ENCODE measurements around the gene CD52. TPM values are rescaled to one million over a fixed set of nuclear protein-coding genes. Genes with fewer than 3 reads are reported as not detected.

The CD52 gene
- total RNA-seq, 1 donor from 2014 or later = 449 TPM

DNA sequence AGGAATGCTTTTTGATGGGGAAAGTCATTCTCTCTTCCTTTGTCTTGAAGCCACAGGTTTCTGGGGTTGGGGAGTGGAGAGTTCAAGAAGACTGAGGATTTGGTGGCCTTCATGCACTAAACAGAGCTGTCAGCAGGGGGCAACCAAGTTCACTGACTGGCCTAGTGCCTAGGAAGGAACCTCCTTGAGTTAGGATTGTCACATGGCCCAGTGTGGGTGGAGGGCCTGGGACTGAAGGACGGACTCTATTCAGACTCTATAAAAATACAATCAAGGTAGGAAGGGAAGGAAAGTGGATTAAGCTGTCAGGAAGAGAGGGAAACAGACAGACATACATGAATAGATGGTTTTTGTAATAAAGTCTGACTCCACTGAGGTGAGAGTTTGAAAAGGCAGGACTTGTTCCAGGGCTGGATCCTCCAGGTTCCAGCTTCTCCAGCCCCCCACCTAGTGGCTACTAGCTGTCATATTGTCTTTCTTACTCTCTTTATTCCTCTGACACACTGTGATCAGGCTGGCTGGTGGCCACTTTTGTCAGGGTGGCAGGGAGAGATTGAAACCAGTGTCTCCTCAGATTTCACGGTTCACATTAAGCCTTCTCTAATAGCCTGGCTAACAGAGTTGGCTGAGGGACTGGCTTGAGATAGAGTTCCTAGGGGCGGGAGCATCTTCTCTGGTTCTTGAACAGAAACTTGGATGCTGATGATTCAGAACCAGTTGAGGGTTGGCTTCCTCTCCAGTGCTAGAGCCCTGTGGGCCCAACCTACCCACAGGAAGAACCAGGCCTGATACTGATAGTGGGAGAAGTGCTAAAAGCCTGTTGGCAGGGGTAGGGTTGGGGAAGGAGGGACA, 42.0 kb upstream of the CD52 start:
- H3K36me3 Mint-ChIP-seq (ENCODE audit: low read depth) = peaks cover 34% of the 10 kb centered on the region
- DNase-seq (peak; percentile 61), ATAC-seq (ENCODE audit: low read depth) (peak; percentile 47)
- intact Hi-C loops (cut with micrococcal nuclease) = loop anchor here (1.0 to 5.0 kb wide), 8 partner anchors 8 to 156 kb away; partner anchors contain the start of genes CEP85 and DHDDS
- H3K27ac Mint-ChIP-seq = peak overlapping the region; percentile 84
- H3K27me3 Mint-ChIP-seq = no peaks in the 10 kb centered on the region
- POLR2A ChIA-PET = interaction anchor here (1.1 to 21.5 kb wide), 5 partner anchors 12 to 197 kb away, joined by 3 to 1638 read pairs (median 6); partner anchors contain the start of genes CD52 and CEP85
- peak overlapping the region; percentile 52 for H3K4me3 Mint-ChIP-seq
- H3K4me1 Mint-ChIP-seq = peaks cover 50% of the 10 kb centered on the region
- no peaks in the 10 kb centered on the region for H3K9me3 Mint-ChIP-seq
- TF ChIP-seq, protein P1, sequence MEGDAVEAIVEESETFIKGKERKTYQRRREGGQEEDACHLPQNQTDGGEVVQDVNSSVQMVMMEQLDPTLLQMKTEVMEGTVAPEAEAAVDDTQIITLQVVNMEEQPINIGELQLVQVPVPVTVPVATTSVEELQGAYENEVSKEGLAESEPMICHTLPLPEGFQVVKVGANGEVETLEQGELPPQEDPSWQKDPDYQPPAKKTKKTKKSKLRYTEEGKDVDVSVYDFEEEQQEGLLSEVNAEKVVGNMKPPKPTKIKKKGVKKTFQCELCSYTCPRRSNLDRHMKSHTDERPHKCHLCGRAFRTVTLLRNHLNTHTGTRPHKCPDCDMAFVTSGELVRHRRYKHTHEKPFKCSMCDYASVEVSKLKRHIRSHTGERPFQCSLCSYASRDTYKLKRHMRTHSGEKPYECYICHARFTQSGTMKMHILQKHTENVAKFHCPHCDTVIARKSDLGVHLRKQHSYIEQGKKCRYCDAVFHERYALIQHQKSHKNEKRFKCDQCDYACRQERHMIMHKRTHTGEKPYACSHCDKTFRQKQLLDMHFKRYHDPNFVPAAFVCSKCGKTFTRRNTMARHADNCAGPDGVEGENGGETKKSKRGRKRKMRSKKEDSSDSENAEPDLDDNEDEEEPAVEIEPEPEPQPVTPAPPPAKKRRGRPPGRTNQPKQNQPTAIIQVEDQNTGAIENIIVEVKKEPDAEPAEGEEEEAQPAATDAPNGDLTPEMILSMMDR (IDR thresholded peaks at IDR 0.05) = no peak
- CTCF ChIA-PET = interaction anchor here (0.6 to 9.3 kb wide), 15 partner anchors 8 to 169 kb away, joined by 3 to 240 read pairs (median 6); partner anchors contain the start of genes CD52, CEP85 and ZNF593

DNA sequence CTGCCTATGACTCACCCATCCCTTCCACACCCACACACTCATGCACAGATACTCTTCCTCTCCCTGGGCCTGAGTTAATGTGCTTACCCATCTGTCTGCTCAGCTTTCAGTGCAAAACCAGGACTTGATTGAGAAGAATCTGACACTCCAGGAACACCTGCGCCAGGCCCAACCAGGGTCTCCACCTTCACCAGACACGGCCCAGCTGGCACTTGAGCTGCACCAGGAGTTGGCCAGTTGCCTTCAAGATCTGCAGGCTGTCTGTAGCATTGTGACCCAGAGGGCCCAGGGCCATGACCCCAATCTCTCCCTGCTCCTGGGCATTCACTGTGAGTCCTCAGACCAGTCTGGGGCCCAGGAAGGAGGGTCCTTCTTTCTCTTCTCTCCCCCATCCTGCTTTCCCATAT, 41.3 kb upstream of the CD52 start:
- TF ChIP-seq, protein P1 (IDR thresholded peaks at IDR 0.05) = no peak
- H3K27me3 Mint-ChIP-seq = no peaks in the 10 kb centered on the region
- peak overlapping the region; percentile 52 for H3K4me3 Mint-ChIP-seq
- CTCF ChIA-PET = interaction anchor here (1.1 to 9.3 kb wide), 11 partner anchors 8 to 140 kb away, joined by 3 to 240 read pairs (median 17); partner anchors contain the start of genes CD52, CEP85 and ZNF593
- ATAC-seq (ENCODE audit: low read depth) (peak; percentile 55), DNase-seq (no peak)
- intact Hi-C loops (cut with micrococcal nuclease) = loop anchor here (1.0 to 5.0 kb wide), 4 partner anchors 8 to 156 kb away; partner anchors contain the start of genes CEP85 and DHDDS
- peaks cover 34% of the 10 kb centered on the region for H3K36me3 Mint-ChIP-seq (ENCODE audit: low read depth)
- POLR2A ChIA-PET = interaction anchor here (1.1 to 21.5 kb wide), 5 partner anchors 12 to 197 kb away, joined by 3 to 1638 read pairs (median 6); partner anchors contain the start of genes CD52 and CEP85
- H3K9me3 Mint-ChIP-seq = no peaks in the 10 kb centered on the region
- peak overlapping the region; percentile 84 for H3K27ac Mint-ChIP-seq
- H3K4me1 Mint-ChIP-seq = peaks cover 56% of the 10 kb centered on the region

DNA sequence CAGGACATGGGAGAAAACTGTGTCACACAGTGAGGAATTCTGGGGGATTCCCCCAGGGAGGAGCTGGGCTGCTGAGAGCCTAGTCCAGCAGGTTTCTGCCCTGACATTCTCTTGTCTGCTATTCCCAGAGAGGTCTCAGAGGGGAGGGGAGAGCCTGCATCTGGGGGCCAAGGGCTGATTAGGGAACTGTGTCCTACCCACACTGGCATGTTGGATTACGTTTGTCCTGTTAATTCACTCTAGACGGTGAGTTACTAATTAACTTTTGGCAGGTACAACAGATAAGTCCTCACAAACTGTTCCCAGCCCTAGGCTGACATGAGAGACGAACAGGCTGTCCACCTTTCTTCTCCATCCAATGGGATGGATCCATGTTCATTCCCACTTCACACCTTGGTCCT, 40.5 kb upstream of the CD52 start:
- H3K9me3 Mint-ChIP-seq = no peaks in the 10 kb centered on the region
- no peak for DNase-seq
- intact Hi-C loops (cut with micrococcal nuclease) = loop anchor here (5.0 kb wide), 2 partner anchors 45 to 155 kb away; partner anchors contain the start of genes CEP85 and DHDDS
- peak overlapping the region; percentile 84 for H3K27ac Mint-ChIP-seq
- H3K27me3 Mint-ChIP-seq = no peaks in the 10 kb centered on the region
- H3K4me3 Mint-ChIP-seq = no peak overlapping the region
- CTCF ChIA-PET = interaction anchor here (0.5 to 9.3 kb wide), 9 partner anchors 8 to 140 kb away, joined by 3 to 240 read pairs (median 26); partner anchors contain the start of genes CD52, CEP85 and ZNF593
- ATAC-seq (ENCODE audit: low read depth) = no peak
- peaks cover 62% of the 10 kb centered on the region for H3K4me1 Mint-ChIP-seq
- peaks cover 37% of the 10 kb centered on the region for H3K36me3 Mint-ChIP-seq (ENCODE audit: low read depth)
- POLR2A ChIA-PET = interaction anchor here (0.6 to 21.5 kb wide), 3 partner anchors 11 to 129 kb away, joined by 4 to 1638 read pairs (median 102); partner anchors contain the start of gene CD52
- TF ChIP-seq, protein P1 (IDR thresholded peaks at IDR 0.05) = no peak

DNA sequence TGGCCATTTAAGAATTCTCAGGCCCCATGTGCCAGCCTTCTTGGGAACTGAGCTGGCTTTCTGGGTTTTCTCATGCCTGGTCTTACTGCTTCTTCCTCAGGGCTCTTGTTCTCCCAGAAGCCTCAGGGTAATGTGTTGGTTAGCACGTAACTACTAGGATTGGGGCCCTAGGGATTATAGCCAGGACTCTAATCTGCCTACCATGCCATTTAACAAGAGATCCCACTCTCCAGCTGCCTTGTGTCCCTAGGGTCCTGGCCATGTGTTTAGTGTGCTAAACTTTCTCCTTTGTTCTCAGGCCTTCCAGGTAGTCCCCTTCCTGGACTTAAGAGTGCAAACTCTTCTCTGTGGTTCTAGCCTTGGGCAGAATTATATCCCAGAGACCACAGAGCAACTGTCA, 40.0 kb upstream of the CD52 start:
- DNase-seq (no peak), ATAC-seq (ENCODE audit: low read depth) (no peak)
- TF ChIP-seq, protein P1 (IDR thresholded peaks at IDR 0.05) = no peak
- no peaks in the 10 kb centered on the region for H3K9me3 Mint-ChIP-seq
- intact Hi-C loops (cut with micrococcal nuclease) = loop anchor here (5.0 kb wide), 2 partner anchors 45 to 155 kb away; partner anchors contain the start of genes CEP85 and DHDDS
- peaks cover 67% of the 10 kb centered on the region for H3K4me1 Mint-ChIP-seq
- H3K27ac Mint-ChIP-seq = peak overlapping the region; percentile 84
- no peaks in the 10 kb centered on the region for H3K27me3 Mint-ChIP-seq
- CTCF ChIA-PET = interaction anchor here (0.5 to 9.3 kb wide), 7 partner anchors 7 to 116 kb away, joined by 3 to 240 read pairs (median 26); partner anchors contain the start of genes CD52 and ZNF593
- H3K36me3 Mint-ChIP-seq (ENCODE audit: low read depth) = peaks cover 40% of the 10 kb centered on the region
- POLR2A ChIA-PET = interaction anchor here (0.6 to 21.5 kb wide), 3 partner anchors 10 to 128 kb away, joined by 4 to 1638 read pairs (median 102); partner anchors contain the start of gene CD52
- H3K4me3 Mint-ChIP-seq = no peak overlapping the region

Data from activated B cell treated with CpG ODN at 0.5 μM for 24 hours (primary cell).